ENCODE data around the gene TMEM109.
A peak's percentile ranks its signal among the peaks of the same experiment; 100 is the strongest.

The TMEM109 gene

DNA sequence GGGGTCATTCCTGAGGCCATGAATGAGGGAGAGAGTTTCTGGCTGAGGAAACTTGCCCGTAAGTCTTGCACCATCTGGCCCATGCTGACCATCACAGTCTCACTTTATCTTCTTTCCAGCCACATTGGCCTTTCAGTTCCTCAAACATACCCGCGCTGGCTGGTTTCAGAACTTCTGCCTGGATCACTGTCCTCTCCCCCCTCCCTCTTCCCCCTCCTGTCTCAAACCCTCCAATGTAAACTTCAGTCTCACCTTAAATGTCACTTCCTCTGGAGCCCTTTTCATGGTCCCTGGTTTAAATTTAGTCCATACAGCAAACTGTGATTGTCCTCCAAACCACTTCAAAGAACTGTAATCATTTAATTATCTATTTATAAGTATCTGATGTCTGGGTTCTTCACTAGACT lies 3.7 kb upstream of the TMEM109 start:
- DNase-seq (ENCODE audit: low spot score), result no peak

DNA sequence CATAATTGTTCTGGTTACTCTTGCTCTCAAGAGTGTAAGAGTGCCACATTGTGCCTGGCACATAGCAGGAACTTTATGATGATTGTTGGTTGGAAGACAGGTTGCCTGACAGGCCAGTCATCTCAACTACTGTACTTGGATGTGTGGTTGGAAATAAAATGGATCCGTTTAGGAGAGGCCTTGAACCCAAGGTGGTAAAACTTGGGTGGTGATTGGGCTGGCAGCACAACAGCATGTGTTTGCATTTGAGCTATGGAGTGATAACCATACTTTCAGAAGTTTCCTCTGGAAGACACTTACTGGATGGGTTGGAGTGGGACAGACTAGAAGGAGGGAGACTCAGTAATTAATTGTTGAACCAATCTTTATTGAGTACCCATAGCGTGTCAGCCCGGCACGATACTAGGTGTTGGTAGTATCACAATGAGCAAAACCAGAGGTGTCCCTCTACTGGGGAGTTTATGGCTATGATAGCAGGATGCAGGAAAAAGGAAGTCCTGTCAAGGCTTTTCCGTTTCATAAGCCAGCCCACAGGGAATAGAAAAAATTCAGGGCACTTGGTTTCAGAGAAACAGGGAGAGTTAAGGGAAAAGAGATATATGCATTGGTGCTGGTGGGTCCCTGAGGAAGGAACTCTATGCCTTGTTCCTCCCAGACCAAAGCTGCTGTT lies 3.1 kb upstream of the TMEM109 start:
- DNase-seq (ENCODE audit: low spot score), result no peak

DNA sequence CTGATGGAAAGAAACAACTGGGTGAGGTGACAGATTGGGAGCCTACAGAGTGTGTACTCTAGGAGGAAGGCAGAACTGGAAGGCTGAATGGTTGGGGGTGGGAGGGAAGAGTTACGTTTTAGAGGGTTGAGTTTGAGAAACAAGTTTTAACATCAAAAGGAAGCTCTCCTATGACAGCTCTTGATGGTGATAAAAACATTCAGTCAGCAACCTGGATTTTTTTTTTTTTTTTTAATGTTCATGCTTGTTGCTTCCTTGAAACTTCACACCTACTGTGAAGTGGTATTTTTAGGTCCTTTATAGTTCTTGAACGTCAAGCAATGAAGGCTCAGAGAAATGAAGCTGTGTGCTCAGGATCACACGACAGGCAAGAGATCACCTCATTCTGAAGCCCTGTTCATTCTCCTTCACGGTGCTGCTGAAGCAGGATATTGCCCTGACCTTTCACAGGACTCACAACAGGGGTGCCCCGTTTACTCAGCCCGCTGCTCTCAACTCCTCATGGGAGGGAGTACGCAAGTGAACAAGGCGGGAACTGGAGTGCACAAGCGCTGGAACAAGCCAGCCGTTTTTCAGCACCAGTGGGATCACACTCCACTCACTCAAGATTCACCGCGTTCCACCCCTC lies 1.6 kb upstream of the TMEM109 start:
- no peak for DNase-seq (ENCODE audit: low spot score)

DNA sequence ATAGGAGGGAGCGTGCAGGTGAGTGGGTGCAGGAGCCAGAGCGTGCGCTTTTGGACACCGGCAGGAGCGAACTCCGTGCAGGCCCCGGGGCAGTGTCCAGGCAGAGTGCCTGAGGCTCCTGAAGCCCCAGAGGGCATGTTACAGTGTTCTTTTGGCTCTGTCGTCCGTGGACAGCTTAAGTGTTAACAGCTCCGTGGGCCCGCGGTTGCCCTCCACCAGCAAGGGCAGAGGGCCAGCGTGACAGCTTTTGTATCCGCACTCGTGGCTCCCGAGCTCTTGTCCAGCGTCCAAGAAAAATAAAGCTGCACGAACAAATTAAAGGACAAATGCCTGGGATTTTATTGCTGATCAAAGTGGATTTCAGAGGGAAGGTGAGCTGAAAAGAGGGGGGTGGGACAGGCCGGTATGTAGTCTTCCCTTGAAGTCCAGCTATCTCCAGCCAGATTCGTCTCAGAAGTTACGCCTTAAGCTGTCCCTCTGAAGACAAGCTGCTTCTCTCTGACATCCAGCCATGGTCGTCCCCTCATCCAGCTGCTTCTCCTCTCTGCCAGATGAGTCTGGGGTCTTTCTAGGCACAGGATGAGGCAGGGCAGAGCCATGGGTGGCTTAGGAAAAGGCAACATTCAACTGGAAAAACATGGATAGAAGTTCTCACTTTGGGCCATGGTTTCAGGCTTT lies 968 bp upstream of the TMEM109 start:
- DNase-seq (ENCODE audit: low spot score), result no peak

DNA sequence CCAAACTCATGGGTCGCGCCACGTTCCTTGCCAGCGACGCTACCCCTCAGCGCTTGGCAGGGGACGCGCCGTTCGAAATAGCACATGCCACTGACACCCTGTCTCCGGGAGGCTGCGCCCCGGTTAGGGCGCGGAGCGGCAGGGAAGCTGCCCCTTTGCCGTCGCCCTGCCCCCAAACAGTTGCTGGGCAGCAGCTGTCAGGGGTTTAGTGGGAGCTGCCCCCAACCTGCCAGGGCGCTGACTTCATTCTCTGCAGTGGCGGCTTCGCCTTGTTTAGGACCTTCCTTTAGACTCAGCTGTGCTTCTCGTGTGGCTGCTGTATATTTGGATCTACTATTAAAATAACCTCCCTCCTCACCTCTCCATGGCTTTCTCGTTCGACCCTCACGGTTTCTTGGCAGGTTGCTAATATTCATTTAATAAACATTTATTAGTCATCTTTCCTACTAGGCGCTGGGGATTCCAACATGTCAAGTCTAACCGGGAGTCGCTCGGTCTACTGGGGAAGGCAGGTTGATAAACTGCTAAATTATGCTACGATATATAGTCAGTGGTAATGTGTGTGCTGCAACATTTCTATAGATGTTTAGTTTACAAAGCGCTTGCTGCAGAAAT lies 782 bp downstream of the TMEM109 start:
- DNase-seq (ENCODE audit: low spot score), result peak; percentile 65

DNA sequence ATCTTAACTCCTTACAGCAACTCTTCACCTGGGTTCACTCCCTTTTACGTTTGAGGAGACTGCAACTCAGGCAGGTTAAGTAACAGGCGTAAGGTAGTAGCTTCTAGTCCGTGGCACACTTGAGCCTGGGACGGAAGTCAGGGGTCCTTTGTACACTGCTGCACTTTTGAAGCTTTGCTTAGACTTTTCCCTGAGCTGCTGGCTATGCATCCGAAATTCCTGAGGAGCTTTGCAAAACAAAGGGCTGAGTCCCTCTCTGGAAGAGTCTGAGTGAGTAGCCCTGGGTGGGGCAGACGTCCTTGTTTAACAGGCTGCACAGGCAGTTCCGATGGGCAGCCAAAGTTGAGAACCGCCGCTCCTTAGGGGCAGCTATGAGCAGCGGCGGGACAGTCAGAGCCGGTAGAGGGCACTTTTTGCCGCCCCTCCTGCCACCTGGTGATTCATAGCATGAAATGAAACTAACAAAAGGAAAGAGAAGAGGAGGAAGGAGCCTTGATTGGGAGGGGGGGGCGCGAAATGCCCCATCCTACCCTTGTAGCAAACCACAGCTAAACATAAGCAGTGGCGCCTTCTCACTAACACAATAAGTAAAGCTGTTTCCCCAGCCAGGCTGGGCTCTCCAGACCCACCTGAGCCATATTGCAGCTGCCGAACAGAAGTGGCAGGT lies 1.4 kb downstream of the TMEM109 start:
- peak; percentile 83 for DNase-seq (ENCODE audit: low spot score)

DNA sequence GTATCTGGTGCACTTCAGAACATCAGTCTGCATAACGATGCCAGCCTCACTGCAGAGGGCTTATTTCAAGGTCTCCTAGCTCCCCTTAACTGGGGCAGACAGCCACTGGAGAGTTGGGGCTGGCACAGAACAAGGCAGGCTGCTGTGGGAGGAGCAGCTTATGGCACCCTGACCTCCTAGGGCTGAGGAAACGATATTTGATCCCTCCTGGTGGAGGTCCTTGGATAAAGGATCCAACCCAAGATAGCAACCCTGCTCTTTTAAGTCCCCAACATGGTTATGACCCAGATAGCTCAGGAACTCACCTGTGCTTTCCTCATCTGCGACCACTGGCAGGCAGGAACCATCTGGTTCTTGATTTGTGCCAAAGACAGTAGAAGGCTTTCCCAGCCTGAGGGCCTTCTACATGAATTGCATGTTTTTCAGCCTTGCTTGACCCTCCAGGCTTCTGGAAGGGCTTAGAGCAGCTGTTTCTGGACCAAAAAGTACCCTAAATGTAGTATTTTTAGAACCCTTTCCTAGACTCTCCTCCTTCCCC lies 2.8 kb downstream of the TMEM109 start:
- DNase-seq (ENCODE audit: low spot score), result no peak

DNA sequence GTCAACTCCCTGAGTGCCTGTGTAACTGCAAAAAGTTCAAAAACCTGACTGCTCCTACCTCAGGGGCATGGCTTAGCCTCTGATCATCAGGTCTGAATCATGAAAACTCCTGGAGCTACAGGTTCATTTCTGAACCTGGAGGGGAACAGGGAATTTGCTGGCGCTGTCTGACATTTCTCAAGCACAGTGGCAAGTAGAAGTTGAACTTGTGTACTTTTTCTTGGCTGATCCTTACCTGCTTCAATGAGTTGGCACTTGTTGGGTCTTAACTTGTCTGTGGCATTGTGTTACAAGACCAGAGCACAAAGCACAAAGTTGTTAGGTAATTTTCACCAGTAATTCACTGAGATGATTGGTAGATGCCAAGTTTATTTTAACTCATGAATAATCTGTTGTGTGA lies 3.3 kb downstream of the TMEM109 start:
- no peak for DNase-seq (ENCODE audit: low spot score)

DNA sequence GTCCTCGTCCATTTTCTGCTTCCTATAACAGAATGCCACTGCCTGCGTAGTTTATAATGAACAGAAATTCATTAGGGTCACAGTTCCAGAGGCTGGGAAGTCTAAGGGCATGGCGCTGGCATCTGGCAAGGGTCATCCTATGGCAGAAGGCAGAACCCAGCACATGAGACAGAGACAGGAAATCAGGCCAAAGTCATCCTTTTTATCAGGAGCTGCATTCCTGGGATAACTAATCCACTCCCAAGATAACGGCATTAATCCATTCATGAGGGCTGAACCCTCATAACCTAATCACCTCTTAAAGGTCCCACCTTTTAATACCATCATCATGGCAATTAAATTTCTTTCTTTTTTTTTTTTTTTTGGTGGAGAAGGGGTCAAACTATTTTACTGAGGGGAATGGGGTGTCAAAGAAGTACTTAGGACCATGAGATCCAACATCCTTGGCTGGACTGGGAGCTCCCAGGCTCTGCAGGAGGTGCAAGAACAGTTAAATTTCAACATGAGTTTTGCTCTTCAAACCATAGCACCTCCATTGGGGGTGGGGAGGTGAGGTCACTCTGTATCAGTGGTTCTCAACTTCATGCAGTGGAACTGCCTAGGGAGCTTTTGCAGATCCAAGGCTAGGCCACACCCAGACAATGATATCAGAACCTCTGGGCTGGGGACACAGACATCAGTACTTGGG lies 4.4 kb downstream of the TMEM109 start:
- no peak for DNase-seq (ENCODE audit: low spot score)

DNA sequence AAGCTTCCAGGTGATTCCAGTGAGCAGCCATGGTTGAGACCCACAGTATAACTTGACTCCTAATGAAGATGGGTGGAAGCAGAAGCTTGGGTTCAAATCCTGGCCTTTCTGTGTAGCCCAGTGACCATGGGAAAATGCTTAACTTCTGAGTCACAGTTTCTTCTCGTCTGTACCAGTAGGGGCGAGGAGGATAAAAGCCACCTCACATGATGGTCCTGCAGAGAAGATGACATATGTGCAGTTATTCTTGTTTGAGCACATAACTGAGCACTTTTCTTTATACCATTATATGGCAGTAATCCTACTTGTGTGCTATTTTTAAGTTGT lies 4.9 kb downstream of the TMEM109 start:
- DNase-seq (ENCODE audit: low spot score), result no peak

DNA sequence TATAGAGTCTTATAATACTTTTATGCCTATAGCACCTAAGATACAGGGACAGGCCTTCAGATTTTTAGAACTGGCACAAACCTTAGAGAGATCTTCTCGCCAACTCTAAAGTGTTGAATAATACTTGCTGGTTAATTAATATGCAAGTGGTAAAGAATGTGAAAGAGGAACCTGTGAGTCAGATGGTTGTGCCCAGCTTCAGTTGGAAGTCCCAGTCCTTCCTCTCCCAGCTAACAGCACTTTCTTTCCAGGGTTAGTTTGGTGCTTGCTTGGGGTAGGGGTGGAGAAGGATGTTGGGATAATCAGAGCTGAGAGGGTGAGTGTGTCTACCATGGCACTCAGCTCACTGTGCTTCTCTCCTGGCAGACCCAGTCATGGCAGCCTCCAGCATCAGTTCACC lies 5.4 kb downstream of the TMEM109 start:
- DNase-seq (ENCODE audit: low spot score), result no peak

DNA sequence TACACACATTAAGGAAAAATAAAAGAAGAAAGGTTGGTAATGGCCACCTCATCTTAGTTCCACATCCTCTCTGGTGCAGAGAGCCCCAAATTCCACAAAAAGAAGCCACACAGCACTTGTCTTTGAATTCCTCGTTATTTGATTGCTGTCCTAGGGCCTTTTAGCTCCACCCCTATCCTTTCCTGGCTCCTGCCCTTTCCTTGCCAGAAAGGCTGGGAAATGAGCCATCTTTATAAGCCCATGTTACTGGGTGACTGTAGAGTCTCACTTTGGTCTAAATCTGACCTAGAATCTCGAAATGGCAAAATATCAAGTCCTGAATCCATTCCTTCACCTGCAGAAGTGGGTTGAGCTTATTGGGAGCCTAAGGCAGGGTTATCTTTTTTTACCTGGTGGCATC lies 6.0 kb downstream of the TMEM109 start:
- no peak for DNase-seq (ENCODE audit: low spot score)

DNA sequence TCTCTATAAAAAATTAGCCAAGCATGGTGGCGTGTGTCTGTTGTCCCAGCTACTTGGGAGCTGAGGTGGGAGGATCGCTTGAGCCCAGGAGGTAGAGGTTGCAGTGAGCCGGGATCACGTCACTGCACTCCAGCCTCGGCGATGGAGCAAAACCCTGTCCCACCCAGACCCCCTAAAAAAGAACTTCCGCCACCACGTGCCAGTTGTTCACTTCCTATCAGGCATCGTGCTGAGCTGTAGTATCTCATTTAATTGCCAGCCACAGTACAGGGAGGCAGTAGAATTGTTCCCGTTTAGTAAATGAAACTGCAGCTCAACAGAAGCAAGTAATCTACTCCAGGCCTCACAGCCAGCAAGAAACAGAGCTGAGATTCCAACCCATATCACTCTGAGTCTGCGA lies 7.3 kb downstream of the TMEM109 start:
- DNase-seq (ENCODE audit: low spot score), result no peak

DNA sequence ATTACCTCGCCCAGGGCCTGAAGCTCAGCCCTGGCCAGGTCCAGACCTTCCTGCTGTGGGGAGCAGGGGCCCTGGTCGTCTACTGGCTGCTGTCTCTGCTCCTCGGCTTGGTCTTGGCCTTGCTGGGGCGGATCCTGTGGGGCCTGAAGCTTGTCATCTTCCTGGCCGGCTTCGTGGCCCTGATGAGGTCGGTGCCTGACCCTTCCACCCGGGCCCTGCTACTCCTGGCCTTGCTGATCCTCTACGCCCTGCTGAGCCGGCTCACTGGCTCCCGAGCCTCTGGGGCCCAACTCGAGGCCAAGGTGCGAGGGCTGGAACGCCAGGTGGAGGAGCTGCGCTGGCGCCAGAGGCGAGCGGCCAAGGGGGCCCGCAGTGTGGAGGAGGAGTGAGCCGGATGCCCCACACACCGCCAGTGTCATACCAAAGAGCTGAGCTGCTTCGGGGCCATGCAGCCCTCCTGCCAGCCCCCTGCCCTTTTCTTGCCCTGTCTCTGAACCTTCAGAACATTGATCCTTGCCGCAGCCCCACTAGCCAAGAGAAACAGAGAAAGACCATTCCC lies 7.9 kb downstream of the TMEM109 start:
- DNase-seq (ENCODE audit: low spot score), result no peak

DNA sequence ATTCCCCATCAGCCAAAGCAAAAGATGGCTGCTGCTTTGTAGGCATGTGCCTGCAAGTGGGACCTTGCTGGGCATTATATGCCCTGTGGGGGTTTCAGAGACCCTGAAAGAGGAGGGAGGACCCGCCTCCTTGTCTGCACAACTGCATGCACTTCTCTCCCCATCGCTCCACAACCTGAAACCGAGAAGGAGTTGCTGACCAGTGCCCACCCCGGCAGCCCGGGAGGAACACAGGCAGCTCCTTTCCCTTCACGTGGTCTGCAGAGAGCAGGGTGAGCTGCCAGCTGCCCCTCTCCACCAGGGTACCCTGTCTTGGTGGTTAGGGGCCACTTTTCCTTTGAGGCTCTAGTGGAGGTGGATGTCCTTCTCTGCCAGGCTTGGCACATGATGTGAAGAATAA lies 8.9 kb downstream of the TMEM109 start:
- DNase-seq (ENCODE audit: low spot score), result no peak

DNA sequence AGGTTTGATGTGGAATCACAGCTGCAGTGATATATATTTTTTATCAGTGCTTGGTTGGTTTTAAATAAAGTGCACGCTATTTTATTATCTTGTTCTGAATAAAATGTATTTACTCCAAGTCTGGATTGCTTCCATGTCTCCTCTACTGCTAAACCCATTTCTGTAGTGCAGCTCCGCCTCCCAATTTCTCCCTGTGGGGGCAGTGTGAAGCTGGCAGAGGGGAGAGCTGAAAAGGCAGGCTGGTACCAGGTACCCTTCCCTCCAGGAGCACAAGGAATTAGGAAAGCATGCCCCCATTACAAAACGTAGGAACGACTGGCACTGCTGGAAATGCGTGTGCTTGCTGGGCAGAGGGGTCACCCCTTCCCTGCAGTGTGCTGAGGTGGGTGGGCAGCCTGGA lies 9.4 kb downstream of the TMEM109 start:
- no peak for DNase-seq (ENCODE audit: low spot score)

DNA sequence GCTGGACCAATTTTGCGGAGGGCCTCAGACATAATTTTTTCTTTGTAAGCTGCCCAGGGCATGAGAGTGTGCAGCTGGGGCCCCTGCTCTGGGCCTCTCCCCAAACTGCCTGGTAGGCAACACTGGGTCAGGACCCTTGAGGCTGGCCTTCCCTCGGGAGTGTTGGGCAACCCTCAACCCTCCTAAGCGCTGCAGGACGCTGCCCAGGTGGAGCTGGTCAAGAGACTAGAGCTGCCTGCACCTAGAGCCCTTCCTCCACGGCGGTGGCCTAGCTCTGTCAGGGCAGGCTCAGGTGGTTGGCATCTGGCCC lies 9.8 kb downstream of the TMEM109 start:
- DNase-seq (ENCODE audit: low spot score), result no peak

DNA sequence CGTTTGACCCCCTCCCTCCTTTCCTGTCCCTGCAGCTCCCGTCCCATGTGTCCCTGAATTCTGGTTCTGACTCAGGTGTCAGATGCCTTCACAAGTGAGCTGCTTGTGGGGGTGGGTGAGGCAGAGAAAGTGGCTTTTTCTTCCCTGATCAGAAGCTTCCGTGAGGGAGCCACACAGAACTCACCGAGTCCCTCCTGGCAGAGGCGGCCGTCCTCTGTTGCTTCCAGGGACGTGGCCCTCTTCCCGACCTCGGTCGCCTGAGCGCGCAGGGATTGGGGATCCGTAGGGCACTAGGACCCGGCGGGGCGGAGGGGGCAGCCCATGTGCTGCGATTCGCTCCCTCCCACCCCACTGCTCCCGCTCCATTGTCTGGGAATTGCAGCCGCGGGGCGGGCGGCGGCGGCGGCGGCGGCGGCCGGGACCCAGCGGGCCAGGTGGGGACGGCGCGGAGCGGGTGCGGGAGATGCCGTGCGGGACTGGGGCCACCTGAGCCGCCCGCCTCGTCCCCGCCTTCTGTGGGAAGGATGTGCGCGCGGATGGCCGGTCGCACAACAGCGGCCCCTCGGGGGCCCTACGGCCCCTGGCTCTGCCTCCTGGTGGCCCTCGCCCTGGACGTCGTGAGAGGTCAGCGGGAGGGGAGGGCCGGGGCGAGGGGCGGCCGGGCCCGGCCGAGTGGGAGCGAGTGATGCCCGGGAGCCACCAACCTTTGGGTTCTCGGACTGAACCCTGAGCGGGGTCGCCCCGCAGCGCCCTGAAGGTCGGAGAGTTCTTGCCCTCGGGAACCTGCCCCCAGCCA lies 10.3 kb downstream of the TMEM109 start, which contains the start of gene TMEM132A:
TMEM132A (plus strand) TSS at position 351 of the 796 bp plus-strand sequence; CDS start at position 525, 174 bp downstream.
- peak; percentile 89 for DNase-seq (ENCODE audit: low spot score)

DNA sequence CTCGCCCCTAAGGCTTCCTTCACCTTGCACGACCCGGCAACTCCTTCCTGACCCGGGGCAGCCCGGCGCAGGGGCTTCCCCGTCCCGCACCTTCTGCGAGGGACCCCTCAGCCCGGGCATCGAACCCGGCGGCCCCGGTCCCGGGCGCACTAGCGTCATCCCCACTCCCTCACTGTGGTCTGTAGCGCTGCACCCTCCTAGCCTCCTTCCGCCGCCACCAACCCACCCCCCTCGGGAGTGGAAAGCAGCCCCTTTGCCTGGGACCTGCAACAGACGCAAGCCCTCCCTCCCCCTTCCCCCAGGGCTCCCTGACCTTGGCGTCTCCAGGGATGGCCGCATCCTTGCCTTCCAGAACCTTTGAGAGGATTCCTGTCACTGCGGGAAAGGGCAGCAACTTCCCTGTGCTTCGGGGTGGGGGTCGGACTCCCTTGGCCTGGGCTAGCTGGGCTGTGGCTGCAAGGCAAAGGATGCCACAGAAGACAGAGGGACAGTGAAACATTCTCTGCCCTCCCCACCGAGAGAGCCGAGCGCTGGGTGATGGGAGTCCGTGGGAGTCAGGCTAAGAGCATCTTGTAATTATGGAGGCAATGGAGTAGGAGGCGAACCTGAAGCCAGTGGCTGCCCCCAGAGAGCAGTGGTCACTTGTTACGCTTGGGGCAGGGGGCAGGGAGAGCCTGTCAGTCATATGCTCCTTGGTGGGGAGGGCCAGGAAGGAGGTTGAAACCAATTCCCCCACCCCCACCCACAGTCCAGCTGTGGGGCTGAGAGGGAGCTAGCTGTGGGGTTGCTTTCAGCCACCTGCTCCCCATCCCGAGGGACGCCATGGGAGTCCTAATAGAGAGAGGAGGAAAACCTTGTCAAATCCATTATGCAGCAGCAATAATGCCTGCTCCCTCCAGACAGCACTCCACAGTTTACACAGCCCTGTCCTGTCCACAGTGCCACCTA lies 11.2 kb downstream of the TMEM109 start:
- peak; percentile 58 for DNase-seq (ENCODE audit: low spot score)

DNA sequence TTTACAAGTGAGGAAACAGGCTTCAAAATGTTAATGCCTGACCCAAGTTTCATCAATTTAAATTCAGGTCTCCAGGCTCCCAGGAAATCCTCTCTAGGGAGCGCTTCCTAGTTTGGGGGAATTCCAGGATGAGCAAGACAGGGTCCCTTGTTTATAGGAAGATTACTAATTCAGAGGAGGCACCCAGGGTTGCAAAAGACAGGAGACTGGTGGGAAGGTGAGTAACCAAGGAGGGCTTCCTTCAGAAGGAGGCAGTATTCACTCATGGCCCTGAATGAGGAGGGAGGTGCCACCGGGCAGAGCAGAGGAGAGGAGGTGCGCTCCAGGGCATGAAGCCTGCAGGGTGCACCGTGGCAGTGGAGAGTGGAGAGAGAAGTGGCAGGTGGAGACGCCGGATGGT lies 11.9 kb downstream of the TMEM109 start:
- no peak for DNase-seq (ENCODE audit: low spot score)
